GM19468 (cell line): ENCODE data around the gene CRKL.
"Not testable (repeated sequence)": the region's sequence is repeated elsewhere in the genome, so short reads cannot be mapped to it uniquely, and the experiment has no call there.

Experiments used
- ATAC-seq: cut with Tn5 transposase; IDR thresholded peaks from one replicate; pipeline ENCODE4 v1.9.1; 2021; ENCODE audit warnings: mild to moderate bottlenecking, moderate library complexity, moderate number of reproducible peaks; ENCODE audit not compliant: unreplicated experiment; ENCODE audit errors: extremely low read depth

The CRKL gene

GRCh38 chr22:20931126-20931654 lies 14.0 kb downstream of the CRKL start:
- no peak for ATAC-seq

DNA sequence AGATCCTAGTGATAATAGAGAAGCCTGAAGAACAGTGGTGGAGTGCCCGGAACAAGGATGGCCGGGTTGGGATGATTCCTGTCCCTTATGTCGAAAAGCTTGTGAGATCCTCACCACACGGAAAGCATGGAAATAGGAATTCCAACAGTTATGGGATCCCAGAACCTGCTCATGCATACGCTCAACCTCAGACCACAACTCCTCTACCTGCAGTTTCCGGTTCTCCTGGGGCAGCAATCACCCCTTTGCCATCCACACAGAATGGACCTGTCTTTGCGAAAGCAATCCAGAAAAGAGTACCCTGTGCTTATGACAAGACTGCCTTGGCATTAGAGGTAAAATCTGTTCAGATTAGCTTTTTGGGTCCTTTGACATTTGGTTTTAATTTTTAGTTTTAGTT lies 16.7 kb downstream of the CRKL start:
- no peak for ATAC-seq

DNA sequence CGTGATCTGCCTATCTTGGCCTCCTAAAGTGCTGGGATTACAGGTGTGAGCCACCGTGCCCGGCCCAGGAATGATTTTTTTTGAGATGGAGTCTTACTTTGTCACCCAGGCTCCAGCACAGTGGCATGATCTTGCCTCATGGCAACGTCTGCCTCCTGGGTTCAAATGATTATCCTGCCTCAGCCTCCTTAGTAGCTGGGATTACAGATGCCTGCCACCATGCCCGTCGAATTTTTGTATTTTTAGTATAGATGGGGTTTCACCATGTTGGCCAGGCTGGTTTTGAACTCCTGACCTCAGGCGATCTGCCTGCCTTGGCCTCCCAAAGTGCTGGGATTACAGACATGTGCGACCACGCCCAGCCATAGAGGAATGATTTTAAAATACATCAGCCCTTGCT lies 17.8 kb downstream of the CRKL start:
- ATAC-seq = not testable (repeated sequence)

DNA sequence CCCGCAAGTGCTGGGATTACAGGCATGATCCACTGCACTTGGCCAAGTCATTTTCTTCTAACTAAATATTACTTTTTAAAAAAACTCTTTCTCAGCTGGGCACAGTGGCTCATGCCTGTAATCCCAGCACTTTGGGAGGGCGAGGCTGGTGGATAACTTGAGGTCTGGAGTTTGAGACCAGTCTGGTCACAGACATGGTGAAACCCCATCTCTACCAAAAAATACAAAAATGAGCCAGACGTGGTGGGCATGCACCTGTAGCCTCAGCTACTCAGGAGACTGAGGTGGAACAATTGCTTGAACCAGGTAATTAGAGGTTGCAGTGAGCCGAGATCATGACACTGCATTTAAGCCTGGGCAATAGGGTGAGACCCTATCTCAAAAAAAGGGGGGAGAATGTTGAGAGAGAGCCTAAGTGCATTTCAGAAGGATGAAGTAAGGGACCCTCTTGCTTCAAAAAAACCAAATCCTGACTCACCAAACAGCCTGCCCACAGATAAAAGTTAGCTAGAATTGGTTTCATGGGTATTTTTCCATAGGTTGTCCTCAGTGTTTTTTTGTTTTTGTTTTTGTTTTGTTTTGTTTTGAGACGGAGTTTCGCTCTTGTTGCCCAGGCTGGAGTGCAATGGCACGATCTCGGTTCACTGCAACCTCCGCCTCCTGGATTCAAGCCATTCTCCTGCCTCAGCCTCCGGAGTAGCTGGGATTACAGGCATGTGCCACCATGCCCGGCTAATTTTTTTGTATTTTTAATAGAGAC lies 18.8 kb downstream of the CRKL start:
- not testable (repeated sequence) for ATAC-seq

GRCh38 chr22:20937031-20937793 lies 20.0 kb downstream of the CRKL start:
- ATAC-seq = no peak

GRCh38 chr22:20937794-20938671 lies 20.8 kb downstream of the CRKL start:
- no peak for ATAC-seq

- not testable (repeated sequence) for ATAC-seq
Observed at GRCh38 chr22:20939457-20940185, 22.4 kb downstream of the CRKL start.

- no peak for ATAC-seq
Observed at GRCh38 chr22:20940186-20940651, 23.0 kb downstream of the CRKL start.

- ATAC-seq = no peak
Observed at GRCh38 chr22:20940904-20941385, 23.7 kb downstream of the CRKL start.

DNA sequence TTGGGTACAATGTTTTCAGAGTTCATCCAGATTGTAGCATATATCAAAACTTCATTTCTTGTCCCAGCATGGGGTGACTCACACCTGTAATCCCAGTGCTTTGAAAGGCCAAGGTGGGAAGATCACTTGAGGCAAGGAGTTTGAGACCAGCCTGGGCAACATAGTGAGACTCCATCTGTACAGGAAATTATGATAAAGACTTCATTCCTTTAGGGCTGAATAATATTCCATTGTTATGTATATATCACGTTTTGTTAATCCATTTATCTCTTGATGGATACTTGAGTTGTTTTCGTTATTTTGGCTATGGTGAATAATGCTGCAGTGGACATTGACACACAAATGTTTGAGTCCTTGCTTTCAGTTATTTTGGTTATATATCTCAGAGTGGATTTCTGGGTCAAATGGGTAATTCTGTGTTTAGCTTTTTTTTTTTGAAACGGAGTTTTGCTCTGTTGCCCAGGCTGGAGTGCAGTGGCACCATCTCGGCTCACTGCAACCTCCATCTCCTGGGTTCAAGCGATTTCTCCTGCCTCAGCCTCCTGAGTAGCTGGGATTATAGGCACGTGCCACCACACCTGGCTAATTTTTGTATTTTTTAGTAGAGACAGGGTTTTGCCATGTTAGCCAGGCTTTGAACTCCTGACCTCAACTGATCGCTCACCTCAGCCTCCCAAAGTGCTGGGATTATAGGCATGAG lies 25.1 kb downstream of the CRKL start:
- ATAC-seq = not testable (repeated sequence)

DNA sequence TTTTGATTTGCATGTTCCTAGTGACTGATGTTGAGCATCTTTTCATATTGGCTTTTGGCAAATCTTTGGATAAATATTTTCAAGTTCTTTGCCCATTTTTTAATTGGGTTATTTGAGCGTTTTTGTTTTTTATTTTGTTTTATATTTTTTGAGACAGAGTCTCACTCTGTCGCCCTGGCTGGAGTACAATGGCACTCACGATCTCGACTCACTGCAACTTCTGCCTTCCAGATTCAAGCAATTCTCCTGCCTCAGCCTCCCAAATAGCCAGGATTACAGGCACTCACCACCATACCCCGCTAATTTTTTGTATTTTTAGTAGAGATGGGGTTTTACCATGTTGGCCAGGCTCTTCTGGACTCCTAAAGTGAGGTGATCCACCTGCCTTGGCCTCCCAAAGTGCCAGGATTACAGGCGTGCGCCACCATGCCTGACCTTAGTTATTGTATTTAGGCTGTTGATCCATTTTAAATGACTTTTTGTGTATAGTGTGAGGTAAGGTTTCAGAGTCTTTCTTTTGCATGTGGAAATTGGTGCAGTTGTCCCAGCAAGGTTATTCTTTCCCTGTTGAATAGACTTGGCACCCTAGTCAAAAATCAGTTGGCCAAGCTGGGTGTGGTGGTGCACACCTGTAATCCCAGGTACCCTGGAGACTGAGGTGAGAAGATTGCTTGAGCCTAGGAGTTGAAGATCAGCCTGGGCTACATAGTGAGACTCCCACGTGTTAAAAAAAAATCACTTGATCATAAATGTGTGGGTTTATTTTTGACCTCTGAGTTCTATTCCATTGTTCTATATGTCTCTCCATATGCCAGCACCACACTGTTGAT lies 26.1 kb downstream of the CRKL start:
- ATAC-seq = no peak

GRCh38 chr22:20944042-20944441 lies 26.8 kb downstream of the CRKL start:
- ATAC-seq = no peak

DNA sequence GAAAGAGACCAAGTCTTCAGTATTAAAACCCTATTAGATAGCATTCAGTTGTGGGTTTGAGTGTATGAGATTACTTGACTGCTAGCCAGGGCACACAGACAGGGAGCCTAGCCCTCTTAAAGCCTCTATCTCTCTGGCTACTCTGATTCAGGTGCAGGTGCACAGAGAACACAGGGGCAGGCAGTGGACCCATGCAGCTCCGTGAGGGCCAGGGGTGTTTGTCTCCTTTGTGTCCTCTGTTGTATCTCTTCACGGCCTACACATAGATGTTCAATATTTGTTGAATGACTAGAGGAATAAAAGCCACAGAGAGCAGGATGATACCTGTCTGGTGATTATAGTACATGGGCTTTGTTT lies 28.3 kb downstream of the CRKL start:
- no peak for ATAC-seq

- ATAC-seq = no peak
Observed at GRCh38 chr22:20946080-20946986, 29.1 kb downstream of the CRKL start.

DNA sequence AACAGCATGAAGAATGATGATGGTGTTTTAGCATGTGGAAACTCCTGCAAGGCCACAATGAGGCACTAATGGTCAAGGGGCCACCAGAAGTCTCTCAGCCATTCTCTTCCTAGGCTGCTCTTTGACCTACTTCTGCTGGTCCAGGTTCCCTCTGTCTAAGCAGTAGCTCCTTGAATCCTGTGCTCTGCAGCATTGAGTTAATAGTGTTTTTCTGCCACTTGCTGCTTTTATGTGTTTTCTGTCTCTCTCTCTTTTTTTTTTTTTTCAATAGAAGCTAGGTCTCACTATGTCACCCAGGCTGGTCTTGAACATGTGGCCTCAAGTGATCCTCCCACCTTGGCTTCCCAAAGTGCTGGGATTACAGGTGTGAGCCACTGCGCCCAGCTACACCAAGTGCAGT lies 29.8 kb downstream of the CRKL start:
- no peak for ATAC-seq

GRCh38 chr22:20948450-20948849 lies 31.2 kb downstream of the CRKL start:
- no peak for ATAC-seq

- ATAC-seq = no peak
Observed at GRCh38 chr22:20948989-20949388, 31.8 kb downstream of the CRKL start.
